BE2C (cell line): Measurements from ENCODE around the gene NRG2.
A peak's percentile ranks its signal among the peaks of the same experiment; 100 is the strongest.

Source experiments
- DNase-seq: peaks from one replicate; pipeline ENCODE4 v3.0.0-alpha.2; 2020
- H3K27me3 ChIP-seq: fragments of 250-450 bp; sonication (Bioruptor Pico); 2 replicates; pipeline ENCODE4 v1.5.1; 2020; ENCODE audit warnings: mild to moderate bottlenecking
- H3K36me3 ChIP-seq: fragments of 250-450 bp; sonication (Bioruptor Pico); 2 replicates; pipeline ENCODE4 v1.5.1; 2020; ENCODE audit warnings: mild to moderate bottlenecking
- H3K4me1 ChIP-seq: fragments of 250-450 bp; sonication (Bioruptor Pico); 2 replicates; pipeline ENCODE4 v1.5.1; 2020
- H3K4me3 ChIP-seq: 2 replicates; pipeline ENCODE4 v1.5.1; 2011; ENCODE audit warnings: low read depth, low read length
- H3K9me3 ChIP-seq: fragments of 250-450 bp; sonication (Bioruptor Pico); 2 replicates; pipeline ENCODE4 v1.5.1; 2020
- TF ChIP-seq, protein P1 (sequence below): IDR thresholded peaks from 2 replicates; pipeline ENCODE4 v1.5.1; 2012; ENCODE audit warnings: mild to moderate bottlenecking, low read depth, low read length

NRG2 gene

DNA sequence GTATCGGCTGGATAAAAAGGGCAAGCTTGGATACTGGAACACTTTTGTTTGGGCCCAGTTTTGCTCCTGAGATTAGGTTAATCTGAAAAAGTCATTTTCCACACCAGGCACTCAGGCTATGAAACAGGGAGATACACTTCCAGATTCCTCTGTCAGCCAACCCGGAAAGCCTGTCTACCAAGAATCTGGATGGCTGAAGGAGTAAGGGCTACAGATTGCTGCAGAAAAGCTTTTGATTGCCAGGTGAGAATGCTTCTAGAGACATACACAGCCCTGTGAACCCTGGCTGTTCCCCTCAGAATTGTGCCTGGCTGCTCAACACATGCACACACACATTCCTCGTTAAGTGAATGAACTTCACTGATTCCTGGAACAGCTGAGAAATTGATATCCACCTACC lies 133.1 kb downstream of the NRG2 start:
- peaks cover 18% of the 10 kb centered on the region for H3K4me1 ChIP-seq

DNA sequence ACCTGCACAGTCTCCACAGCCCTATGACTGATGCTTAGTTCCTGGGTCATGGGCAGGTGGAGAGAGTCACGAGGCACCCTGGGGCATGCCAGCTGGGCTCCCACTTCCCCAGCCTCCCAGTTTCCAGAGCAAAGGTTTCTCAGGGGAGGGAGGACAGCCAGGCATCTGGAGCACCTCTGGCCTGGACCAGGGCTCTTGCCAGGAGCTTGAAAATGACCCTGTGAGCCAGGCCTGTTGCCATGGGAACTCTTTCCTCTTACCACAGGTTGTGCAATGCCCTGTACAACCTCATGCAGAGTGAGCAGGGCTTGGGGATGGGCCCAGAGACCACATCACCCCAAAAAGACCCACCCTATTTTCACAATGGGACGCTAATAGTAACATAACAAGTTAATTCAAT lies 134.3 kb downstream of the NRG2 start:
- Histone ChIP-seq H3K27me3 (peaks cover 4% of the 10 kb centered on the region; the same call in 1 of the 2 replicates), H3K36me3 (no peaks in the 10 kb centered on the region), H3K9me3 (no peaks in the 10 kb centered on the region), H3K4me1 (peaks cover 14% of the 10 kb centered on the region), H3K4me3 (no peak overlapping the region)
- DNase-seq = peak; percentile 55
- TF ChIP-seq, protein P1, sequence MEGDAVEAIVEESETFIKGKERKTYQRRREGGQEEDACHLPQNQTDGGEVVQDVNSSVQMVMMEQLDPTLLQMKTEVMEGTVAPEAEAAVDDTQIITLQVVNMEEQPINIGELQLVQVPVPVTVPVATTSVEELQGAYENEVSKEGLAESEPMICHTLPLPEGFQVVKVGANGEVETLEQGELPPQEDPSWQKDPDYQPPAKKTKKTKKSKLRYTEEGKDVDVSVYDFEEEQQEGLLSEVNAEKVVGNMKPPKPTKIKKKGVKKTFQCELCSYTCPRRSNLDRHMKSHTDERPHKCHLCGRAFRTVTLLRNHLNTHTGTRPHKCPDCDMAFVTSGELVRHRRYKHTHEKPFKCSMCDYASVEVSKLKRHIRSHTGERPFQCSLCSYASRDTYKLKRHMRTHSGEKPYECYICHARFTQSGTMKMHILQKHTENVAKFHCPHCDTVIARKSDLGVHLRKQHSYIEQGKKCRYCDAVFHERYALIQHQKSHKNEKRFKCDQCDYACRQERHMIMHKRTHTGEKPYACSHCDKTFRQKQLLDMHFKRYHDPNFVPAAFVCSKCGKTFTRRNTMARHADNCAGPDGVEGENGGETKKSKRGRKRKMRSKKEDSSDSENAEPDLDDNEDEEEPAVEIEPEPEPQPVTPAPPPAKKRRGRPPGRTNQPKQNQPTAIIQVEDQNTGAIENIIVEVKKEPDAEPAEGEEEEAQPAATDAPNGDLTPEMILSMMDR = no peak

More for the DNA sequence above, 133.1 kb downstream of the NRG2 start:
- Histone ChIP-seq H3K36me3 (no peaks in the 10 kb centered on the region), H3K27me3 (no peaks in the 10 kb centered on the region), H3K4me3 (no peak overlapping the region), H3K9me3 (no peaks in the 10 kb centered on the region)
- TF ChIP-seq, protein P1 = no peak
- DNase-seq = no peak

DNA sequence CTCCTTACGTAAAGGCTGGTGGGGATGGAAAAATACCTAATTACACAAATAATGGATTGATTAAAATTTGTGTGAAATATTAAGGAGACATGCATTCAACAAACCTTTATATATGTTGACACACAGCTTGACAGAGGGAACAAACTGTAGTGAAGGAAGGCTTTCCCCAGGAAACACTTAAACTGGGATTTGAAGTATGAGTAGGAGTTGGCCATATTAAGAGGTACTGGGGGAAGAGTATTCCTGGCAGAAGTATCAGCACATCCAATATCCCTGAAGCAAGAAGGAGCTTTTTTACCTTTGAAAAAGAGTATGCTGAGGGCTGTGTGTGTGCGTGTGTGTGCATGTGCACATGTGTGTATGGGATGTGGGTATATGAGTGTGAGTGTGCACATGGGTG lies 136.4 kb downstream of the NRG2 start:
- no peaks in the 10 kb centered on the region for H3K9me3 ChIP-seq
- H3K27me3 ChIP-seq = peaks cover 7% of the 10 kb centered on the region; the same call in 1 of the 2 replicates
- H3K36me3 ChIP-seq = no peaks in the 10 kb centered on the region
- H3K4me1 ChIP-seq = peaks cover 14% of the 10 kb centered on the region
- DNase-seq = no peak
- H3K4me3 ChIP-seq = no peak overlapping the region
- TF ChIP-seq, protein P1 = no peak

DNA sequence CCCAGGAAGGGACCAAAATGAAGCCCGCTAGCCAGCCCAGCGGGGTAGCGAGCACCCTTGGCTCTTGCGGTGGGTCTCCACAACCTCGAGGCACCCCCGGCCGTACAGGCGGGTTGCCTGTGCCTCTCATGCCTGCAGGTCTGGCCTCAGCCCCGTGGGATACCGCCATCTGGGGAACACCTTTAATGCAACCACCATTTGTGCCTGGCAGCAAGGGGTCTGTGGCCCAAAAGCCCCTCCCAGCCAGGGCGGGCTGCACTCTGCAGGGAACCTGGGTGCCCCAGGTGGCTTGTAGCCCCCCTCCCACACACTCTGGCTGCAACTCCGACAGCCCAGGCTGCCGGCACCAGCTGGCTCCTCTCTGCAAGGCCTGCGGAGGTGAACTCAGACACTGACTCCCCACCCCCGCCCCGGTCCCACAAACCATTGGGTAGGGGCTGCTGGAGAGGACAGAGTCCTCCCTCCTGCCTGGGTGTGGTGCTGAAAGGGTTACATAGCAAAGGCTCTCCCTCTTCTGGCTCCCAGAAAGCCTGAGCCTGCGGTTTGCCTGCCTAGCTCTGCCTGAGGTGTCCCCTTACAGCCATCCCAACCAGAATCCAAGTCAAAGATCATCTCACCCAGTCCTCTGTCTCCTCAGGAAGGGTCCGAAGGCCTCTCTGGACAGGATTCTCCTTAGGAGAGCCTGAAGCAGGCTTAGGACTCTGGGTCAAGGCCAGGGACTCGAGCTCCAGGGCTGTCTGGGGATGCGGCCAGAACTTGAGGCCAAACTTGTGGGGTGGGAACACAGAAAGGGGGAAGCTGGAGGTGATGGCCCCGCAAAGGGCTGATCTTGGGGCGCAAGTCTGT lies 138.1 kb downstream of the NRG2 start:
- DNase-seq = peak; percentile 46
- TF ChIP-seq, protein P1 = no peak
- H3K9me3 ChIP-seq = no peaks in the 10 kb centered on the region
- peak overlapping the region; percentile 59 for H3K4me3 ChIP-seq
- H3K4me1 ChIP-seq = peaks cover 20% of the 10 kb centered on the region
- no peaks in the 10 kb centered on the region for H3K36me3 ChIP-seq
- peaks cover 7% of the 10 kb centered on the region; the same call in 1 of the 2 replicates for H3K27me3 ChIP-seq

DNA sequence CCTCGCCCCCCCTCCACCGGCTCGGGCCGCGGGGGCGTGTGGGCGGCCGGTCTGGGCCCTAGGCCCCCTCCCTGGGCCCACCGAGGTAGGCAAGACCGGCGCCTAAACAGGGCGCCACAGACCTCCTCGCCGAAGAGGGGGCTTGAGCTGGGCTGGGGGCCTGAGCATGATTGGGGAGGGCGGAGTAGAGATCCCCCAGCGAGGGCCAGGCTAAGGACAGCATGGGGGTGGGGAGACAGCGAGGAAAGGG lies 138.6 kb downstream of the NRG2 start:
- Histone ChIP-seq H3K9me3 (no peaks in the 10 kb centered on the region), H3K4me3 (peak overlapping the region; percentile 59), H3K27me3 (peaks cover 7% of the 10 kb centered on the region; the same call in 1 of the 2 replicates), H3K36me3 (no peaks in the 10 kb centered on the region), H3K4me1 (peaks cover 20% of the 10 kb centered on the region)
- no peak for DNase-seq
- TF ChIP-seq, protein P1 = no peak

DNA sequence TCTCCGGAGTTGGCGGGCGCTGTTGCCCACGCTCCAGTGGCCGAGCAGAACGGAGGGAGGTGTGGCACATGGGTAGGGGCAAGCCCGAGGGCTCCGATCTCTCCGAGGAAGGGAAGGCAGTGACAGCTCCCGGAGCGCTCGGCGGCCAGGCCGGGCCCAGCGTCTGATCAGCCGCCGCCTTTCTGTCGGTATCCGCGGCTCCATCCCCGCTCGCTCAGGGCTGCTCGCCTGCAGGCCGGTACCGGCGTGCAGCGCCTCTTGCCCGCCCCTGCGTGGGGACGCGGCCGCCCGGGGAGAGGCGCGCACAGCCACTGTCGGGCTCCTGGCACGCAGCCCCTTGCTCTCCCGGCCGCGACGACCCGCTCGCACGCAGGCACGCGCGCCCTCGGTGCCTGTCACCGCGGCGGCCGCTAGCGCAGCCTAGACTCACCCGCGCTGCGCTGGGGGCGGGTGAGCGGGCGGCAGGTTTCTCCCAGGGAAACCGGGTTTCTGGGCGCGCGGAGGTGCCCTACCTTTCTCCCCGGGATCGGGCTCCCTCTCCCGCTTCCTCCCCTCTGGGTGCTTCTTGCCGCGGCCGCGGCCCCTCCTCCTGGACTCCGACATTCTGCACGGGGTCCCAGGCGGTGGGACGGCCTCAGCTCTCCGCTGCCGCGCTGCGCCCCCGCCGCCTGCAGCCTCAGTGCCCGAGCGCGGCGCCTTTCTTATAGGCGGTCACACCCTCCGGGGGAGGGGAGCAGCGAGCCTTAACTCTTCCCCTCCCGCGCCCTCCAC lies 139.1 kb downstream of the NRG2 start:
- DNase-seq = peak; percentile 47
- H3K9me3 ChIP-seq = no peaks in the 10 kb centered on the region
- H3K4me3 ChIP-seq = peak overlapping the region; percentile 59
- no peaks in the 10 kb centered on the region for H3K36me3 ChIP-seq
- H3K4me1 ChIP-seq = peaks cover 18% of the 10 kb centered on the region
- peaks cover 7% of the 10 kb centered on the region; the same call in 1 of the 2 replicates for H3K27me3 ChIP-seq
- TF ChIP-seq, protein P1 = no peak
